CD1c-positive myeloid dendritic cell (primary cell): ENCODE measurements around the gene AASDH.

Source experiments
- DNase-seq: peaks from one replicate; pipeline ENCODE4 v3.0.0-alpha.2; 2016; ENCODE audit errors: extremely low spot score

The AASDH gene

GRCh38 chr4:56387023-56388001, at the start of gene AASDH:
Gene AASDH (minus strand): TSS chr4:56387491. CDS start chr4:56384299, 3,192 bp downstream.
- DNase-seq, result peak; percentile 97

DNA sequence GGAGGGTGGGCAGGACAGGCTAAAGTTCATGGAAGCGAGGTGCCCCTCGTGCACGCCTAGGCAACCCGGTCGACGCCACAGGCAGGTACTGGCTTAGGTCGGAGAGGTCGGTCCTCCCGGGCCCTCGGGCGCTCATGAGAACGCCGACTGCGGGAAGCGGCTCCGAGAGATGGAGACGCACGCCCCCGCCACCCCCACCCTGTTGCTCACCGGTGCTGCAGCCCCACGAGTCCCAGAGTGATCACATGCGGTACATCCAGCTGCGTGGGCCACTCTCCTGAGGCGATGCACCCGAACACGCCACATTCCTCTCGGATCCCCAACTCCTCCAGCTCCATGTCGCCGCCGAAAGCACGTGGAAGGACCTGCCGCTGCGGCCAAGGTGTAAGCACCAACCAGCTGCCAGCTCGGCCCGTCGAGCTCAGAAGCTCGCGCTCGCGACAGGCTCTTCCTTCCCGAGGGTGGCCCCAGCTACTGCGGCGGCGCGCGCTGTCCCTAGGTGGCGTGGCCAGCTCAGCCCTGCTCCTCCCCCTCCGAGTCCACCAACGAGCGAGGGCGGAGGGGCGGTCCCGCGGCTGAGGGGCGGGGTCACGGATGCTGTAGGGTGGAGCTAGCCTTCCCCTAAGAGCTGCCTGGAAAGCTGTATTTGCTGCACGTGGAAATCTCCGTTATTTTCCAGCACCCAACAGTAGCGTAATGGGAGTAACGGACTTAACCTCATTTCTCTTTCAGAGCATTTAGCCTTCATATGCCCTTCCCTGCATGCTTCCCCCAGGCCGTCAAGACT, 48.0 kb upstream of the AASDH start, which contains the start of gene PPAT:
Gene PPAT, minus strand, starts transcription at position 476 of the 787 bp plus-strand sequence. Its CDS starts 138 bp downstream, at position 338.
- DNase-seq, result peak; percentile 98

DNA sequence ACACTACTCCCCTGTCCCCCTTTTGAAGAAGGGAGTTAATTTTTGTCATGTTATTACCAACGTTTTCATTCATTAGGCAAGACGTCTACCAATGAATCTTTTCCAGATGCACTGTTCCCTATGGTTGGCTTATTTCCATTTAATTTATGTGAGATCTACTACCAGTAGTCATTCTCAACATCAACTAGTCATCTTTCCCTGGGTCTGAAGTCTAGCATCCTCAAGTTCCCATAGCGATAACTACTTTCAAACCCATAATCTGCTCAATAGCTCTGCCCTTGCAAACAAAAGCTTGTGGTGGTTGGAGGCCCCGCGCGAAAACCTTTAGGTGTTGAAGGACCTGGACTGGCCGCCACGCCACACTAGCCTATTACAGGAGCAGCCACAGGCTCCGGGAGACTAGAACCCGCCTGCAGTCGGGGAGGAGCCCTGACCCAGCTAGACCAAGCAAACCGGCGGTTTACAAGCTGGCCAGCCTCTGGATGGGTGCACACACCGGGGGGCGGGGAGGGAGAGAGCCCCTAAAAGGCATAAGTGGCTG, 47.4 kb upstream of the AASDH start:
- DNase-seq, result peak; percentile 28

DNA sequence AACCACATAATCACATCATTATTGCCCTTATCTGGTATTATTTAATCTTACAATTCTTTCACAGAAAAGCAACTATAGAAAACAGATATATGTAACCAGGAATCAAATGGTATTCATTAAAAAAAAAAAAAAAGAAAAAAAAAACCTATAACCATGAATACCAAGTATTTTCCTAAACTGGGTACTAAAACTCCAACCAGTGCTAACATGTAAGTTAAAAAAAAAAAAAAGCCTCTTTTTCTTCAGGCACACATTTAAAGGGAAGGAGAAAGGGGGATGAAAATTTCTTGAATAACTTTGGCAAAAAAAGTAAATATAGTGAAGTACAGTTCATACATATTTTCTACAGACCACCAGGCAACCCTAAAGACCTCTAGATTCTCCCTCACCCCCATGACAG, 46.0 kb upstream of the AASDH start:
- no peak for DNase-seq

- no peak for DNase-seq
Observed at GRCh38 chr4:56430203-56430602, 42.9 kb upstream of the AASDH start.

GRCh38 chr4:56427179-56427578, 39.9 kb upstream of the AASDH start:
- no peak for DNase-seq

DNA sequence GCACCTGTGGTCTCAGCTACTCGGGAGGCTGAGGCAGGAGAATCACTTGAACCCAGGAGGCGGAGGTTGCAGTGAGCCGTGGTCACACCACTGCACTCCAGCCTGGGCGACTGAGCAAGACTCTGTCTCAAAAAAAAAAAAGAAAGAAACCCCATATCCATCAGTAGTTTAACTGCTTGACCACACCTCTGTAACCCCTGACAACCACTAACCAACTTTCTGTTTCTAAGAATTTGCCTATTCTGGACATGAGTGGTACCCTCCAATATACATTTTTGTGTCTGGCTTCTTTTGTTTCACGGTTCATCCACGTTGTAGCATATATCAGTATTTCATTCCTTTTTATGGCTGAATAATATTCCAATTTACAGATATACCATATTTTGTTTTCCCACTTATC, 39.0 kb upstream of the AASDH start:
- no peak for DNase-seq

GRCh38 chr4:56425518-56425917, 38.2 kb upstream of the AASDH start:
- DNase-seq, result no peak

- DNase-seq, result peak; percentile 67
Observed at GRCh38 chr4:56424697-56425514, 37.6 kb upstream of the AASDH start.

DNA sequence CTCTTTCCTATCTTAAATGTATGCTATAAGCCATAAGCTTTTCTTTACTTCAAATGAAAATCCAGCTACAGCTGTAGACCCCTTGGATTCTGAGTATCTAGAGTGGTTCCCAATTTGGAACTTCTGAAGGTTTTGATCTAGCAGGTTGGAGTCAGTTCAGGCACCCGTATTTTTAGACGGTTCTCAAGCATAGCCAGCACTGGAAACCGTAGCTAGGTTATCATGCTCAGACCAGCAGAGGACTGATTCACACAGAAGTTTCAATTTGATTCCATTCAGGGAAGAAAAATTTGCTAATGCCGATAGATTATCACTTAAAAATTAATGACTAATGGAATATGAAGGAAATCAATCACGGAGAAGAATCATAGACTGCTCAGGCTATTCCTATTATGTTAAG, 36.9 kb upstream of the AASDH start:
- no peak for DNase-seq

DNA sequence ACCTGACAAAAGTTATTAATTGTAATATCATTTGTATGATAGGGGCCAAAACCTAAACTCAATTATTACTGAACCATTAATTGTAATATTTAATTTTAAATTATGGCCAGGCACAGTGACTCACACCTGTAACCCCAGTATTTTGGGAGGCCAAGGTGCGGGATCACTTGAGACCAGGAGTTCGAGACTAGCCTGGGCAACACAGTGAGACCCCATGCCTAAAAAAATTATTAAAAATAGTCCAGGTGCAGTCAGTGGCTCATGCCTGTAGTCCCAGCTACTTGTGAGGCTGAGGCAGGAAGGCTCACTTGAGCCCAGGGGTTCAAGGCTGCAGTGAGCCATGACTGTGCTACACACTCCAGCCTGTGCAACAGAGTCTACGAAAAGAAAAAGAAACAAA, 30.1 kb upstream of the AASDH start:
- no peak for DNase-seq

GRCh38 chr4:56416349-56416748, 29.1 kb upstream of the AASDH start:
- DNase-seq, result no peak

DNA sequence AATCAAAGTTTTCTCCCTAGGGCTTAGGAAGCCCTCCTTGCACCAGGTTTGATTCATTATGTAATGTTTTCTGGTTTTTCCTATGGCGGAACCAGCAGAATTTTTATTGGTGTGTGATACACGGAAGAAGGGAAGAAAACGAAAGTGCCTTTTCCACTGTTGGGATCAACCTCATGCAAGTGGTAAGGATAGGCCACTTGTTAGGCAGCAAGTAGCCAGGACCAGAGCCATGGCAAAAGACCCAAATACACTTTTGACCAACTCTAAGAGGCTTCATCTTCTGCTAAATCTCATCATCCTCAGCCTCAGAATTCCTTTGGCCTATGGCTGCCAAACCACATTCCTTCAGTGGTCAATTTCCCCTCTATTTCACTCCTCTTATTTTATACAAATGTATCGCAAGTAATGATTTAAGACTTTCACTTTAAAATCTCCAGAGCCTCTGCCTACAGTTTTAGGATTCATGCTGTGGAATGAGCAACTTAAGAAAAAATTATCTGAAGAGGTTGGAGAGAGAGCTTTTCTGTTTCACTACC, 26.9 kb upstream of the AASDH start:
- DNase-seq, result no peak

DNA sequence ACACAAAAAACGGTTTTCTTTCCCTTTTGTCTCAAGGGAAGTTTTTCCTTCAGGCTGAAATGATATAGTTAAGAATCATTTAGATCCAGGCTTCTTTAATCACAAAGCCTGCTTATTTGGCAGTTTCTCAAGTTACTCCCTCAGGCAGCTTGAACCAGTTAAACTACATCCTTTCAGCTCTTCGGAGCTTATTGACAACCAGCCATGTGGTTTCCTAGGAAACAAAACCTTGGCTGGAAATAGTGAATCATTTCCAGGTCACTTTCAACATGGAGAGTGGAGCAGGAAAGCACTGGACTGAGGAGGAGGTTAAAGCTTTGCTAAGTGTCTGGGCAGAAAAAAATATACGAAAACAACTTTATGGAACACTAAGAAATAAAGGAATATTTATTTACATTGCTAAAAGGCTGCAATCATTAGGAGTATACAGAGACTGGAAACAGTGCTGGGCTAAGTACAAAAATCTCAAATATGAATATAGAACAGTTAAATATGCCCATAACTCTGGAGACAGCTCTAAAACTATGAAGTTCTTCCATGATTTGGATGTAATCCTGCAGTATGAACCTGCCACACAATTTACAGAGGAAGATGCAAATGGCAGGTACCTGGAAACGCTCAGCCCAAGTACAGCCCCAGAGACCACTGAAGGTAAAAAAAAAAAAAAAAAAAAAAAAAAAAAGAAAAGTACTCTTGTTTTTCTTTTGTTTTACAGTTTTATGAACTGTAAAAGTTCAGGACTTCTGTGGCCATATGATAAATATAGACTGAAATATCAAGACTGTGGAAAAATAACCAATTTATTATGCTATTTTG, 23.2 kb upstream of the AASDH start:
- DNase-seq, result no peak

GRCh38 chr4:56409511-56410090, 22.3 kb upstream of the AASDH start:
- no peak for DNase-seq

- DNase-seq, result no peak
Observed at GRCh38 chr4:56408978-56409377, 21.7 kb upstream of the AASDH start.

GRCh38 chr4:56406151-56406550, 18.9 kb upstream of the AASDH start:
- DNase-seq, result no peak

DNA sequence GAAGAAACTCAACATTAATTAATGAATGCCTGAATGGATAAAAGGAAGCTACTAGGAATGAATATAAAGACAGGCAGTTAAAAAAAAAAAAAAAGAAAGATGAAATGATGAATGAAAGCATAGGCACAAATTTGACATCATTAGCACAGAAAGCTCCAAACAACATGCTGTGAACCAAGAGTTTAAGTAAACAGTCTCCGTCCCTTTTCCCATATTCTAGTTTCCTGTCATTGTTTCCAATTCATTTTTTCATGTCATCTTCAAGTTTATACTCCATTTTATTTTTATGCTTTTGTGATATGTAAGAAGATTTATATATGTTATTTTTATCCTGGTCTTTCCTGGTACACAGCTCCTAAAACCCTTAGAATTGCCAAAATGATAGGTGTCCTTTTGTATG, 17.7 kb upstream of the AASDH start:
- no peak for DNase-seq

GRCh38 chr4:56400560-56400959, 13.3 kb upstream of the AASDH start:
- DNase-seq, result no peak

DNA sequence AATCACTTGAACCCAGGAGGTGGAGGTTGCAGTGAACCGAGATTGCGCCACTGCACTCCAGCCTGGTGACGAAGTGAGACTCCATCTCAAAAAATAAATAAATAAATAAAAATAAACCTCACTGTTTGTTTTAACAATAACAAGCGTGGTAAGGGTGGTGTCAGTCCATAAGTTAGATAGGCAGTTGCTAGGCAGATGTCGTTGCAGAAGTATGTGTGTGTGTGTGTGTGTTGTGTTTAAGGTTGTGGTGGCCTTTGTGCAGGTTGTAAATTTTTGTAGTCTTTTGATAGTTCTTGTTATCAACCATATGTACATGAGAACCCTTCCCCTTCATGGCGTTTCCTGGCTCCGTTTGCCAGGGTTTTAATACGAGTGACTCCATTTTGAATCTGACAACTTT, 4.0 kb upstream of the AASDH start:
- no peak for DNase-seq
